ENCODE results near the gene NSL1.

NSL1 gene

GRCh38 chr1:212703991-212704564 lies 87.5 kb downstream of the NSL1 start:
- DNase-seq (ENCODE audit: low spot score): no peak

- DNase-seq (ENCODE audit: low spot score): no peak
Measured at GRCh38 chr1:212702672-212703071, 88.9 kb downstream of the NSL1 start.

- DNase-seq (ENCODE audit: low spot score): no peak
Measured at GRCh38 chr1:212701910-212702309, 89.7 kb downstream of the NSL1 start.

- no peak for DNase-seq (ENCODE audit: low spot score)
Measured at GRCh38 chr1:212700892-212701819, 90.4 kb downstream of the NSL1 start.

- no peak for DNase-seq (ENCODE audit: low spot score)
Measured at GRCh38 chr1:212700223-212700891, 91.2 kb downstream of the NSL1 start.

- no peak for DNase-seq (ENCODE audit: low spot score)
Measured at GRCh38 chr1:212699625-212700222, 91.9 kb downstream of the NSL1 start, which contains the start of gene BATF3. BATF3 (minus strand) TSS chr1:212699840; CDS start chr1:212699762, 78 bp downstream.

- no peak for DNase-seq (ENCODE audit: low spot score)
Measured at GRCh38 chr1:212699104-212699624, 92.4 kb downstream of the NSL1 start.

- DNase-seq (ENCODE audit: low spot score): no peak
Measured at GRCh38 chr1:212698467-212699103, 93.0 kb downstream of the NSL1 start.

GRCh38 chr1:212696721-212697331 lies 94.8 kb downstream of the NSL1 start:
- DNase-seq (ENCODE audit: low spot score): no peak

GRCh38 chr1:212692774-212693644 lies 98.6 kb downstream of the NSL1 start:
- DNase-seq (ENCODE audit: low spot score): no peak

- DNase-seq (ENCODE audit: low spot score): no peak
Measured at GRCh38 chr1:212691561-212692071, 100.0 kb downstream of the NSL1 start.

- no peak for DNase-seq (ENCODE audit: low spot score)
Measured at GRCh38 chr1:212690816-212691403, 100.7 kb downstream of the NSL1 start.

GRCh38 chr1:212689758-212690529 lies 101.6 kb downstream of the NSL1 start:
- no peak for DNase-seq (ENCODE audit: low spot score)

GRCh38 chr1:212689196-212689725 lies 102.3 kb downstream of the NSL1 start:
- DNase-seq (ENCODE audit: low spot score): no peak

- DNase-seq (ENCODE audit: low spot score): no peak
Measured at GRCh38 chr1:212688341-212689047, 103.1 kb downstream of the NSL1 start.

GRCh38 chr1:212687811-212688210 lies 103.8 kb downstream of the NSL1 start:
- no peak for DNase-seq (ENCODE audit: low spot score)

GRCh38 chr1:212686591-212686990 lies 105.0 kb downstream of the NSL1 start:
- DNase-seq (ENCODE audit: low spot score): no peak

- DNase-seq (ENCODE audit: low spot score): no peak
Measured at GRCh38 chr1:212686069-212686468, 105.5 kb downstream of the NSL1 start.

Data from putamen (tissue), 1 donor.